Activated CD4-positive, alpha-beta T cell treated with anti-CD3 and anti-CD28 coated beads for 1 hour (primary cell): ENCODE results near the gene KRTAP24-1.

Experiments
- DNase-seq: peaks from one replicate; pipeline ENCODE4 v3.0.0-alpha.2; 2020

The KRTAP24-1 gene, protein sequence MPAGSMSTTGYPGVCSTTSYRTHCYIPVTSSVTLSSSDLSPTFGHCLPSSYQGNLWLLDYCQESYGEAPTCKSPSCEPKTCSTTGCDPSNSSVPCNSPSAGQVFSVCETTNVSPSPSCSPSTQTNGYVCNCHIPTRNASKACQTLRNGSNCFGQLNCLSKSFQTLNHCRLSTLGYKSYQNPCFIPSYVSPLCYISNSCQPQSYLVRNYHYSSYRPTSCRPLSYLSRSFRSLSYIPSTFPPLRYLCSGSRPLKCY

GRCh38 chr21:30282850-30283249 is at the start of gene KRTAP24-1:
KRTAP24-1 (minus strand) TSS chr21:30282950; CDS start chr21:30282932, 18 bp downstream.
- DNase-seq = no peak

DNA sequence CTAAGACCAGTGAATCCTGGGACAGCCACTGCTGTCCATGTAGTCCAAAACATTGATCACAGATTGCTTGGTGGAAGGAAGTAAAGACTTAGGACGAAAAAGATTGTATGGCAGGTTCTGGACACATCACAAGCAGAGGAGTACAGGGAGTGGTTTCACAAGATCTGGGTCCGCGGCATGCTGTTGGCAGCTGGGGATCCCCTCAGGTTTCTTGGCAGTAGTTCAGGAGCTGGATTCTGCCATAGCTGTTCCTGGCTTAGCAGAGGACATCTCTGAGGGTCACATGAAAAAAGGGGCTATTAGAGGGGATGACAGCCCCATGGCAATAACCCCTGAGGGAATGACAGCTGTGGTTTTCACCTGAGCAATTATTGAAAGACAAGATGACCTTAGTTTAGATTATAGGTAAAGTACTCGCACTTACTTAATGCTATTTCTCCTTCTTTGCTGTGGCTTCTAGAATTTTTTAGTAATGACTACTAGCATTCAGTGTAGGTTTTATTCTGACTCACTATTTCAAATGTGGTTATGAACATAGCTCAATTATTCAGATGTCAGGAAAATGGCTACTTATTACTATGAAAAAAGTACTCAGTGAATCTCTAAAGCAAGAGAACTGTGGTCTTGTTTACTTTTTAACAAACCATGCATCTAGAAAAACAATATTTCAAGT is 46.6 kb upstream of the KRTAP24-1 start:
- DNase-seq = no peak

DNA sequence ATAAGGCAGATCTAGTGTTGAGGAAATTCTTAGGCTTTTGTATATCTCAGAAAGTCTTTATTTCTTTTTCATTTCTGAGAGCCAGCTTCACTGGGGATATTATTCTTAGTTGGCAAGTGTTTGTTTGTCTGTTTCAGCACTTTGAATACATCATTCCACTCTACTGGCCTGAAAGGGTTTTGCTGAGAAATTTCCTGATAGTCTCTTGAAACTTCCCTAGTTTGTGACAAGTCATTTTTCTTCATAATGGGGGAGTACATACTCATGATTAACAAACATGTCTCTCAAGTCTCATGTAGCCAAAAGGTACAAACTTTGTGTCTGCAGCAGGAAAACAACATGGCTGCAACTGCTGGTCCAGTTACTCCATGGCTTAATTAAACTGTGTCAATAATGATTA is 43.6 kb upstream of the KRTAP24-1 start:
- DNase-seq = no peak

- no peak for DNase-seq
These were observed 37.5 kb upstream of the KRTAP24-1 start, which contains the start of gene KRTAP26-1 for GRCh38 chr21:30320215-30320614. KRTAP26-1 (minus strand) TSS chr21:30320315; CDS start chr21:30320035, 280 bp downstream.

DNA sequence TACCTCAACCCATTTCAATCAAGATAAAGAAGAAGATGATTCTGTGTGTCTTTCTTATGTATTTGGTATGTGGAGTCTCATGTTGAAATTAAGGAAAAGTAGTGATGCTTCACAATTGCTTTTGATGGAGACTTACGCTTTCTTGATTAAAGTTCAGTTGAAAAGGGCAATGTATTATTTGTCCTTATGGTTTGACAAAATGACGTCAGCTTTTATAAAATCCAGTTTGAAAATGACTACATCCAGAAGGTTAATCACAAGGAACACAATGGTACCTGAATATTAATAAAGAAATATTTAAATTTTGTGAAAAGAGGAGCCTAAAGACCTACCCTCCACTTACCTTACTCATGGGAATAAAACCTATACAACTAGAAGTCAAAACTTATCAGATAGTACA is 33.0 kb upstream of the KRTAP24-1 start:
- no peak for DNase-seq

GRCh38 chr21:30306884-30307283 is 24.1 kb upstream of the KRTAP24-1 start:
- DNase-seq = no peak

DNA sequence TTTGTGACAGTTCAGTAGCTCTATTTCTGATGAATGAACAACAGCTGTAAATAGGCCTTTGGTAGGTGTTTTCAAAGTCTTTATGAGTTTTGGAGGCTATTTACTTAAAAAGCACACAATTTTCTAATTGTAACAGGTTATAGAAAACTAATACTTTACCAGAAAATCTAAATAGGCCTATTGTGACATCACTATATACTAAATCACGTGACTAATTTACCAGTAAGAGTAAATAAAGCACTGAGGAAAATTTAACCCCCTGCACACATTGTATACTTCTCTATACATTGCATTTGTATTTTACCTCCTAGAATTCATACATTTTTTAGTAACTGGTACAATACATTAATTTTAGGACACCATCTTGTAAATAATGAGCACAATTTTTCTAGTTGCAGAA is 22.4 kb upstream of the KRTAP24-1 start:
- DNase-seq = no peak

DNA sequence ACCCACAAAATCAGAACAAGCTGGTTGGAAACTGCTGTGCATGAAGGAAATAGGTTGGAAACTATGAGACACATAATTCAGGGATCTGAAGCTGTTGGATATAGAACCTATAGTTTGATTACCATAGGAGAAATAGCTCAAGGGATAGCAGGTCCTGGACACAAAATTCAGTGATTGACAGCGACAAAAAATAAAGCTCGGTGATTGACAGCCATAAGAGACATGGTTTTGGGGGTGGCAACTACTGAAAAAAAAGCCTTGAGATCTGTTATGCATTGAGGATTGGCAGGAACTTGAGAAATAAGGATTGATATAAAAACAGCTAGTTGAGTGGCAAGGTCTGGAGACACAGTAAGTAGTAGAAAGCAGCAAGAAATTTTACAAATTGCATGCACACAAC is 6.5 kb upstream of the KRTAP24-1 start, which contains the start of gene KRTAP25-1:
TSS of gene KRTAP25-1 (minus strand) at position 300 of the 400 bp plus-strand sequence. CDS start at position 276, 24 bp downstream.
- no peak for DNase-seq

DNA sequence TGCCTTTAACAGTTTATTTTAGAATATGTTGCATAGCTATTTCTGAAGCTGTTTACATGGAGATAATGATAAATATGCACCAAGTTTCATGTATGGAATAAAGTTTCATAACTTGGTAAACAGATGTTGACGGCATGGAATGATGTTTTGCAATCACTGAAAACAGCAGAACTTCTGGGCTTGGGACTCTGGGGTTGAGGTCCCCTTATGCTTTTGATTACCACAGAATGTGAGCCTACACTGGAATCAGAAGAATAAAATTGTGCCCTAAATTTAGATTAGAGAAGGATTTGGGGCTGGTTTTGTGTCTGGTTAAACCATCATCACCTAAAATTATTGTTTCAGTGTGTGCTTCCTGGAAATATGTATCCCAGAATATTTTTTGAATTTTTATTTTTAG is 11.1 kb downstream of the KRTAP24-1 start:
- no peak for DNase-seq

GRCh38 chr21:30271156-30271555 is 11.6 kb downstream of the KRTAP24-1 start:
- no peak for DNase-seq

DNA sequence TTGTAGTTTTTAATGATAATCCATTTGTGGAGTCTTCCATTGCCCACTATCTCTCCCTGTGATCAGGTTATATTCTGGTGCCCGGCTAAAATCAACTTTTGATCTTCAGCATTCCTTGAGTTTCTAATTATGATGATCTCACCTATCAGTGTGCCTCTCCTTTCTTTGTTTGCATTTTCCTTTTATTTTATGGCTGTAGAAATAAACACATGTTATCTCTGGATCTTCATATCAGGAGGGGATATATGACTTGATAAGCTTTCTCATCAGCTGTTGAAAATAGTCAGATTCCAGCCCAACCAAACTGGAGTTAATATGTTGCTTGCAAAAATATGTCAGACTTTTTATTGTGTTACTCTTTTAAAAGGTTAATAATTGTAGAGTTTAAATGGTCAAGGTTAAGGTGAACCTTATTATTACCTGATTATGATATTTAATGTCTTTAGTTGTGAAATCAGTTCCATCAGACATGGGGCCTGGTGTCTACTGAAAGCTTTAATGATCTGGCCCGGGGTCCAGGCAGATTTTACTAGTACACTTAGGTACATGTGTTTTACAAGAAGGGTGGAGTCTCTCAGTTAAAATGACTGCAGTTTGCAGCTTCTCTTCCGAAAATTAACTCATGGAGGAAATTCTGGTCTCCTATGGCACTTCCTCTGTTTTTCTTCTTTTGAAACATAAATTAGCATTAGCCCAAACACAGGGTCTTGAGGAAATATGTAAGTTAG is 12.8 kb downstream of the KRTAP24-1 start:
- DNase-seq = no peak

- DNase-seq = no peak
These were observed 14.0 kb downstream of the KRTAP24-1 start for GRCh38 chr21:30268608-30269197.

DNA sequence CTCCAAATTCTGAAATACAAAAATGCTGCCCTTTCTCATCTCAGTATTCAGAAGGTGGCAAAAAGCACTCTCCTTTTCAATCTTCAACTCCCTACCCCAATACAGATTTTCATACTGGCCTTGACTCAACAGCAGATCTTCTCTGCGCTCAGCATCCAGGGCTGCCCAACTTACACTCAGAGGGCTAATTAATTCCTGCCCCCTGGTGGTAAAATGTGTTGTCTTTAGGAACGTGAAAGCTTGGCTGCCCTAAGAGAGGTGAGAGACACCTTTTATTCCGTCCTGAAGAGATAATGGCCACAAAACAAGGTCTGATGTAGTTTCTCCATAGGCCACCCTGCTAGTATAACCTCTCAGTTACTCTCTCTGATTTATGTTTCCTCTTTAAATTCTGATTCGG is 25.0 kb downstream of the KRTAP24-1 start:
- DNase-seq = no peak

- DNase-seq = no peak
These were observed 26.6 kb downstream of the KRTAP24-1 start for GRCh38 chr21:30256100-30256499.

DNA sequence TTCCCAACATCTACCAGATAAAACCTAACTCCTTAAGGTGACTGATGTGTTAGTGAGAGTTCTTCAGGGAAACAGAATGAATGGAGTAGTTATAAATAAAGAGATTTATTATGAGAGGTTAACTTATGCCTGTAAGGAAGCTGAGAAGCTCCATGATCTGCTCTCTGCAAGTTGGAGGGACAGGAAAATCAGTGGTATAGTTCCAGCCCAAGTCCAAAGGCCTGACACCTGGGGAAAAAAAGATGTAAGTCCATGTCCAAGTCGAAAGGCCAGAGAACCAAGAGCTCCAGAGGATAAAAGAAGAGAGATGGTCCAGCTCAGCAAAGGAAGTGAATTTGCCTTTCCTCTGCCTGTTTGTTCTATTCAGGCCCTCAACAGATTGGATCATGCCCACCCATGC is 27.1 kb downstream of the KRTAP24-1 start:
- no peak for DNase-seq

GRCh38 chr21:30251781-30252180 is 31.0 kb downstream of the KRTAP24-1 start:
- DNase-seq = no peak

DNA sequence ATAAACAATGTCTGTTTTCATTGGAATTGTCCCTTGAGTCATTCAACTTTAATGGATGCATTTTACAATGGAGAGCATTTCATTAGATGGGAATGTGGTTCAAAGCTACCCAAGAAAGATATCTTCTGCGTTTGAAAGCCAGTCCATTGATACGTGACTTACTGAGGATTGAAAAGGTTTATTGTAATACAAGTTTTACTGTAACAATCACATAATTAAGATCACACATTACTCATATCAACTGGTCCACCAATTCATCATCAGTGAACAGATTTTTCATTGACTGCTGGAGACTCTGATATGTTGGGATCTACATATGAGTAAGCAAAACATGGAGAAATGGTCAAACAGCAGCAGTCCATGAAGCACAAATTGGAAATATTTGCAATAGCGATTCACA is 32.8 kb downstream of the KRTAP24-1 start:
- DNase-seq = no peak

DNA sequence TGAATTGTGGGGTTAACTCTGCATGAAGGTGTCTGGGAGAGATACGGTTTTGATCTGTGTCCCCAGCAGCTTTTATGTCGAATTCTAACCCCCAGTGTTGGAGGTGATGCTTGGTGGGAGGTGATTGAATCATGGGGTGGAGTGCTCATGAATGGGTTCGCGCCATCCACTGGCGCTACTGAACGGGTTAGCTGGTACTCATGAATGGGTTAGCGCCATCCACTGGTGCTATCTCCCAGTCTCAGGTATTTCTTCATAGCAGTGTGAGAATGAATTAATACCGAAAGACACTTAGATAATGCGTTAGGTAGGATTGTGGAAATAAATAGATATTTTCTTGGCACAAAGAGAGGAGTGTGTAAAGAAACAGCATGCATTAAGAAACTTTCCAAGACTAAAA is 33.9 kb downstream of the KRTAP24-1 start:
- DNase-seq = no peak

DNA sequence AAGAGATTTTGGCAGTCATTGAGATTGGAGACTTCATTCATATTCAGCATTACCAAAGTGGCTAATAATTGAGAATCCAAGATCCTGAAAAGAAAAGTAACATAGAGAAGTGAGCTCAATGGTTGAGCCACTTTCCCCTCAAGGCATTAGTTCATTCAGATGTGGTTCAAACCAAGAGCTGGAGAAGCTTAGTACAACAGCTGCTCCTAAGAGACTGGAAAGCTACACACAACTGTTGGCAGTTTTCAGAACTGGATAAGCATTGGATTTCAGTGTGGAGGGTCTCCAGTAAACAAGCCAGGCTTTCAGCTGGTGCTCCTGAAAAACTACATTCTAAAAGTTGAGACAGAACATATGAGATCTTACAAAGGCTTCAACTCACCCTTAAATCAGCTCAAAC is 37.7 kb downstream of the KRTAP24-1 start:
- DNase-seq = no peak

- DNase-seq = no peak
These were observed 39.1 kb downstream of the KRTAP24-1 start for GRCh38 chr21:30243691-30244090.

DNA sequence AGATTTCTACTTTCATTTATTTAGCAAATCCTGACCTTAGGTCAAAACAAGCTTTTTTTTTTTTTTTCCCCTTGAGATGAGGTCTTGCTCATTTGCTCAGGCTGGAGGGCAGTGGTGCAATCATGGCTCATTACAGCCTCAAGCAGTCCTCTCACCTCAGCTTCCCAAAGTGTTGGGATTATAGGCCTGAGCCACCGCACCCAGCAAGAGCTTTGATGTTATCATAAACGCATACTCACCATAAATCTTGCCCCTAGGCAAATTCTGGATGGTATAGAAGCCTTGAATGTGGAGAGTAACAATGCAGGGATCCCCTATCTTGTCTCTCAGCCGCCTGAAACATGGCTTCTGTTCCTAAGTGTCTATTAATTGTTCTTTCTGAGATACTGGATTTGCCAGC is 42.1 kb downstream of the KRTAP24-1 start:
- DNase-seq = no peak

DNA sequence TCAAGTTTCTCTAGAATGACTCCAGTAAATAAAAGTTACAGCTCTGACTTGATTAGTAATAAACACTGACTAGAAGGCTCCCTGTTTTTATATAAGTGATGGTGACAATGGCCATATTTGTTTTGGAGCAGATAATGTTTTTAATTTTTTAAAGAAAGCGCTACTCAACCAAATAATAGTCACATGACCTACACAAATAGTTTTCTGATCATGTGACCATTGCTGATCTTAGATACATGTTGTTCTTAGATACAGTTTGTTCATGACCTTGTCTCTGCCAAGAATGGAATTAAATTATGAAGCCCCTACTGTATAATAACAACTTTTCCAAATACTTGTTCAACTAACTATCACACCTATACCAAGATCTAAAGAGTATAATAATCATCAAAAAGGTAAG is 44.6 kb downstream of the KRTAP24-1 start:
- no peak for DNase-seq

DNA sequence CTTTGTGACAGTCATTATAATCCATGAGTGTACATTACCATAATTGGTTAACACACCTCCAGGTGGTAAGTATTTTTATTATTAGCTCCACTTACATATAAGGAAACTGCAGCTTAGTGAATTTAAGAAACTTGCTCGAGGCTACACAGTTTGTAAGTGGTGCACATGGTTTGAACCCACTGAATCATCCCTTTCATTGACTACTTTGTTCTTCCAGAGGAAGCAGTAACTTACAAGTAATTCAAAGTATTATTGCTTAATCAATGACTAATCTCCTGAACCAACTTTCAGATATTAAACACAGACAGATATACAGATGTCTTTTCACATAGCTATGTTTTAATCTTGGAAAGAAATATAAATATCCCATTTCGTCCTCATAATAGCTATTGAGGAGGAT is 48.1 kb downstream of the KRTAP24-1 start:
- no peak for DNase-seq
